Panc1 (cell line): ENCODE measurements around the gene CCN2. TPM values are rescaled to one million over a fixed set of nuclear protein-coding genes. Genes with fewer than 3 reads are reported as not detected.

Experiments
- ATAC-seq: fragments of 200-7000 bp; cut with Tn5 transposase; 2 replicates; pipeline ENCODE4 v1.9.1; 2020; ENCODE audit warnings: mild to moderate bottlenecking, moderate library complexity
- BruUV-seq: library from RNA; stranded (reverse); fragments of 400-500 nt; replicated peaks from 2 replicates; lab custom pipeline; 2021; lab: Mats Ljungman, UMichigan
- CTCF ChIA-PET: fragments of 300-600 bp; sonication (Branson Sonifier 250); formaldehyde crosslinking; loops from one replicate; lab custom pipeline; 2022; ENCODE audit warnings: antibody characterized with exemption; lab: Charles Lee
- POLR2A ChIA-PET: fragments of 300-600 bp; sonication (Branson Sonifier 250); formaldehyde crosslinking; loops from one replicate; lab custom pipeline; 2022; ENCODE audit warnings: antibody characterized with exemption; lab: Charles Lee
- DNase-seq: peaks from one replicate; pipeline ENCODE4 v3.0.0-alpha.2; 2010; ENCODE audit warnings: low read depth, low spot score
- H3K27ac ChIP-seq: 2 replicates; pipeline ENCODE4 v1.5.1; 2011; ENCODE audit warnings: mild to moderate bottlenecking, low read length, inconsistent platforms
- H3K27me3 ChIP-seq: fragments of 200-500 bp; sonication (Bioruptor generic); 2 replicates; pipeline ENCODE4 v1.6.0; 2014; ENCODE audit warnings: low read length, inconsistent platforms; ENCODE audit not compliant: control insufficient read depth, insufficient read depth
- H3K36me3 ChIP-seq: fragments of 200-500 bp; sonication (Bioruptor generic); 2 replicates; pipeline ENCODE4 v1.5.1; 2014; ENCODE audit warnings: inconsistent platforms, mild to moderate bottlenecking, low read length, moderate library complexity; ENCODE audit not compliant: control insufficient read depth, insufficient read depth
- H3K4me1 ChIP-seq: 2 replicates; pipeline ENCODE4 v1.5.1; 2011; ENCODE audit warnings: inconsistent platforms, mild to moderate bottlenecking, low read length, moderate library complexity; ENCODE audit not compliant: control insufficient read depth, insufficient read depth
- H3K4me3 ChIP-seq, 2 experiments: 2 replicates each; pipeline ENCODE4 v1.5.1; 2011 to 2012; ENCODE audit warnings: low read depth in 2 of 2, low read length in 2 of 2, mild to moderate bottlenecking in 2 of 2, inconsistent platforms in 1 of 2, moderate library complexity in 1 of 2
- H3K9me3 ChIP-seq: fragments of 200-500 bp; sonication (Bioruptor generic); 2 replicates; pipeline ENCODE4 v1.5.1; 2014; ENCODE audit warnings: low read depth, mild to moderate bottlenecking, inconsistent platforms, low read length, moderate library complexity; ENCODE audit not compliant: control insufficient read depth, insufficient read depth
- CTCF ChIP-seq: fragments of 450-650 bp; IDR thresholded peaks from 2 replicates; pipeline ENCODE4 v1.5.1; 2017; ENCODE audit warnings: mild to moderate bottlenecking
- POLR2AphosphoS5 ChIP-seq: IDR thresholded peaks from 2 replicates; pipeline ENCODE4 v1.6.1; 2012; ENCODE audit warnings: mild to moderate bottlenecking, low read depth, low read length, moderate library complexity
- REST ChIP-seq, 2 experiments: IDR thresholded peaks; 2 replicates each; pipeline ENCODE4 v1.6.1; 2011 to 2012; ENCODE audit warnings: low read depth in 2 of 2, control low read depth in 1 of 2, low read length in 1 of 2, mild to moderate bottlenecking in 1 of 2, moderate library complexity in 1 of 2; ENCODE audit not compliant: insufficient read depth in 1 of 2
- SIN3A ChIP-seq: IDR thresholded peaks from 2 replicates; pipeline ENCODE4 v1.6.1; 2012; ENCODE audit warnings: low read depth, mild to moderate bottlenecking, low read length, moderate library complexity, borderline replicate concordance; ENCODE audit not compliant: insufficient read depth
- TCF7L2 ChIP-seq: IDR thresholded peaks from 2 replicates; pipeline ENCODE4 v1.6.1; 2011; ENCODE audit warnings: mild to moderate bottlenecking, low read depth, low read length, inconsistent platforms
- in situ Hi-C: cut with HindIII; loops from 2 replicates; pipeline ENCODE4 v1.10.0; 2016; ENCODE audit warnings: low sequenced_read_pairs, low pct_unique_long_range_greater_than_20kb
- intact Hi-C: fragments of 100-400 bp; cut with micrococcal nuclease; formaldehyde crosslinking; loops from one replicate; pipeline ENCODE4 v1.10.0; 2022; ENCODE audit not compliant: unreplicated experiment
- total RNA-seq: library from RNA; stranded (reverse); gene quantifications from one replicate; pipeline ENCODE4 v1.2.1, GENCODE V29; 2021; ENCODE audit not compliant: unreplicated experiment

CCN2 gene
- total RNA-seq, 1 experiment from 2014 or later = 155 TPM

- ChIA-PET POLR2A (no interaction called here), CTCF (no interaction called here)
- no peaks in the 10 kb centered on the region for H3K36me3 ChIP-seq
- H3K27me3 ChIP-seq = no peaks in the 10 kb centered on the region
- intact Hi-C loops = no loop called here
- H3K4me1 ChIP-seq = no peaks in the 10 kb centered on the region
- in situ Hi-C loops = no loop called here
- ATAC-seq = no peak
- H3K4me3 ChIP-seq = no peak overlapping the region
- no peak for DNase-seq
- no peak overlapping the region for H3K27ac ChIP-seq
- no peaks in the 10 kb centered on the region for H3K9me3 ChIP-seq
- TF ChIP-seq POLR2AphosphoS5 = no peak
- no peak for TF ChIP-seq TCF7L2
- TF ChIP-seq CTCF = no peak
- no peak for TF ChIP-seq SIN3A
- TF ChIP-seq REST (IDR thresholded peaks at IDR 0.05; ENCODE audit: insufficient read depth in 1 of 2, low read depth in 2 of 2, low read length in 1 of 2) = no peak
- no TSS peak for BruUV-seq
Measured at GRCh38 chr6:131937226-131937625, 13.9 kb downstream of the CCN2 start.

GRCh38 chr6:131936156-131936555, 15.0 kb downstream of the CCN2 start:
- ChIA-PET POLR2A (no interaction called here), CTCF (no interaction called here)
- no TSS peak for BruUV-seq
- H3K4me3 ChIP-seq = no peak overlapping the region
- TF ChIP-seq TCF7L2 (no peak), POLR2AphosphoS5 (no peak), CTCF (no peak), REST (IDR thresholded peaks at IDR 0.05; ENCODE audit: insufficient read depth in 1 of 2, low read depth in 2 of 2, low read length in 1 of 2) (no peak), SIN3A (no peak)
- intact Hi-C loops = no loop called here
- DNase-seq (no peak), ATAC-seq (no peak)
- H3K27ac ChIP-seq = no peak overlapping the region
- H3K36me3 ChIP-seq = no peaks in the 10 kb centered on the region
- in situ Hi-C loops = no loop called here
- no peaks in the 10 kb centered on the region for H3K4me1 ChIP-seq
- no peaks in the 10 kb centered on the region for H3K27me3 ChIP-seq
- no peaks in the 10 kb centered on the region for H3K9me3 ChIP-seq
